GM10266 (cell line): ENCODE data around the gene ENHO.

Experiments
- DNase-seq: peaks from one replicate; pipeline ENCODE4 v3.0.0; 2012; ENCODE audit errors: extremely low spot score
- CTCF ChIP-seq: IDR thresholded peaks from 2 replicates; pipeline ENCODE4 v1.5.1; 2012; ENCODE audit warnings: mild to moderate bottlenecking, low read depth; ENCODE audit not compliant: control insufficient read depth, insufficient read depth; ENCODE audit errors: missing control alignments

Gene ENHO

DNA sequence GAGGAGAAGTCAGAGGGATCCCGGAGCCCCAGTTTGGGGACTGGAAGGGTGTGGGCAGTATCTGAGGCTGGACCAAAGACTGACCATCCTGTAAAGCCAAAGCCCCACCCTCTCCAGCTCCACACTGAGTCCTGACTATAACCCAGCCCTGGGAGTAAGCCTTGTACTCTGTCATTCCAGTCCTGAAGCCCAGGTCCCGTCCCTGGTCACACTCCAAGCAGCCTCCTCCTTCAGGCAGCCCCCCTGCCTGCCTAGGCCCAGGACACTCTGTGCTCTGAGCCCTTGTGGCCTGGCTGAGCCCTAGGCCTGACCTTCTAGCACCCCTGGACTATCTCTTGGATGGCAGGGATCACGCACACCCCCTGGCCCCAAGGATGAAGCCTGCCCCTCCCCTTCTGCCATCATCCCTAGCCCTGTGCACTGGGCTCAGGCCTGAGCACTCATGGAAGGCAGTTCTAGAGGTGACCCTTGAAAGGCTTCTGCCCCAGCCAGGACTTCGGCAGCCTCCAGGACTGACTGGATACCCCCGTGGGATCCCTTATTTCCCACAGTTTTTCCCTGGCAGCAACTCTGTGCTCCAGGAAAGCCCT is 28.0 kb upstream of the ENHO start:
- no peak for DNase-seq
- no peak for TF ChIP-seq CTCF

- no peak for DNase-seq
- no peak for TF ChIP-seq CTCF
Measured at GRCh38 chr9:34550016-34550680, 27.4 kb upstream of the ENHO start.

GRCh38 chr9:34549407-34549732 is 26.6 kb upstream of the ENHO start:
- no peak for TF ChIP-seq CTCF
- no peak for DNase-seq

GRCh38 chr9:34547960-34548611 is 25.3 kb upstream of the ENHO start:
- DNase-seq, result peak; percentile 76
- peak; percentile 88 for TF ChIP-seq CTCF

- no peak for DNase-seq
- peak; percentile 64 for TF ChIP-seq CTCF
Measured at GRCh38 chr9:34546834-34547827, 24.3 kb upstream of the ENHO start.

DNA sequence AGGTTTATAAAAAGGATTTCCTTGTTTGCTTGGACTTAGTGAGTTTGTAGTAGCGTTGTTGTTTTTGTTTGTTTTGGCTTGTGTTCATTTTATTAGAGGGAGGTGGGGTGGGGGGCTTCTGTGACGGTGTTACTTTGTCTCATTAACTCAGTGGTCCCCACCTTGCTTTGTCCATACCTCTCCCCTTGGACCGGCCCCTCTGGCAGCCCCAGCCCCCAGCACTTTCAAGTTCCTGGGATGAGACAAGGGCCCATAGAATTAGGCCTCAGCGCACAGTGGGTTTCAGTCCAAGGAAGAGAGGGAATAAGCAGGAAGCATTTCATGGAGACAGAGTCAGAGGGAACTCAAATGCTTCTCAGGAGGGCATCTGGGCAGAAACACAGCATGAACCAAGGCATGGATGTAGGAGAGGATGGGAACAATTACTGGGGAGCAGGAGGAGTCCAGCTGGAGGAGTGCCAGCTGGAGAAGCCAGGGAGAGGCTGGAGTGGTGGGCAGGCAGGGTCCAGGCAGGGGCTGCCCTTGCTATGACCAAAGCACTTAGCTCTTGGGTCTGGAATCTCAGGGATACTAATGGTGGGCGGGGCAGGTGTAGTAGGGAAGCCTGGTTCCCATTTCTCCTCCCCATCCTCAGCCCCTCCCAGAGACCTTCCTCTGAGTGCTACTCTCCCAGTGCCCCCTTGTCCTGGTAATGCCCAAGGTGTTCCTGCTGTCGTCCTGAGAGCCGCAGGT is 23.5 kb upstream of the ENHO start:
- TF ChIP-seq CTCF, result no peak
- DNase-seq, result no peak
